ENCODE data around the gene CNTRL.

The CNTRL gene

GRCh38 chr9:121204611-121205010, 129.9 kb downstream of the CNTRL start:
- DNase-seq: no peak

DNA sequence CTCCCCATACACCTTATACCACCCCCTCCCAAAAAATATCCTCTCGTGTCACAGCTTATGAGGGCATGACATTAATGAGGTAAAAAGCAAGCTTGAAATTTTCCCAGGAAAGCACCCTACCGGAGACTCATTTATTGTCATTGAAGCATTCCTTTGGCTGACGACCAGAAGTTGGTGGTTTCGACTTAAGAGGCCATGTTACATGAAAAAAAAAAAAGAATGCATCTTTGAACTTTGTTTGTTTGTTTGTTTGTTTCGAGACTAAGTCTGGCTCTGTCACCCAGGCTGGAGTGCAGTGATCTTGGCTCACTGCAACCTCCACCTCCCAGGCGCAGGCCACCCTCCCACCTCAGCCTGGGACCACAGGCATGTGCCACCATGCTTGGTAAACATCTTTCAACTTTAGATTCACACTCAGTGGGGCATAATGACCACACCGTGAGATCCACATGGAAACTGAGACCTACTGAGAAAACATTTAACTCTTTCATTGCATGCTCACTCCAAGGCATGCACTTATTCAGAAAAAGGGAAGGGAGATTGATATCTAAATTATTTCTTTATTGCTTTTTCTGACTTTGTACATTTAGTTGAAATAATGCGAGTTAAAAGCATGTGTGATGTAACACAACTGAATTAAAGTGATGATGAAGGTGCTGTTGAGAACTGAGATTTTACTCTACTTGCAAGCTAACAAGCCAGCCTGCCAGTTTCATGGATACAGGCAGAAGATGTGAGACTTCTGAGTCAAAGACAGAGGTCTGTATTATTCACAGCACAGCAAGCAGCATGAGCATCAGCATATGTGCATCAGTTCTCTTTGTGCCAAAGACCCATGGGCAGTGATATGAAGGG, 132.0 kb downstream of the CNTRL start:
- DNase-seq: no peak

GRCh38 chr9:121207371-121207940, 132.7 kb downstream of the CNTRL start:
- DNase-seq: no peak

GRCh38 chr9:121210536-121210935, 135.8 kb downstream of the CNTRL start:
- DNase-seq: no peak

- DNase-seq: peak; percentile 87
Observed at GRCh38 chr9:121213136-121213806, 138.5 kb downstream of the CNTRL start.

DNA sequence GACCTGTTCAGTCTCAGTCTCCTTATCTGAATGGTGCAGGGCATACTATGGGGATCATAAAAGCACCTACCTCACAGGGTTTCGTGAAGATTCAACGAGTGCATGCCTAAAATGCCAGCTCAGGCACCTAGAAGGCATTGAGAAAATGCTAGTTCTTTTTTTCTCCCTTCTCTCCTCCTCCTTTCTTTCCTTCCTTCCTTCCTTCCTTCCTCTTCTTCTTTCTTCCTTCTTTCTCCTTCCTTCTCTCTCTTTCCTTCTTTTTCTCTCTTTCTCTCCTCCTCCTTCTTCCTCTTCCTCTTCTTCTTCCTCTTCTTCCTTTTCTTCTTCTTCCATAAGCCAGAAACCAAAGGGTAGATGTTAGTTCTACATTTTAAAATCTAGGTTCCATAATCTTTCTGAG, 139.2 kb downstream of the CNTRL start:
- DNase-seq: no peak

DNA sequence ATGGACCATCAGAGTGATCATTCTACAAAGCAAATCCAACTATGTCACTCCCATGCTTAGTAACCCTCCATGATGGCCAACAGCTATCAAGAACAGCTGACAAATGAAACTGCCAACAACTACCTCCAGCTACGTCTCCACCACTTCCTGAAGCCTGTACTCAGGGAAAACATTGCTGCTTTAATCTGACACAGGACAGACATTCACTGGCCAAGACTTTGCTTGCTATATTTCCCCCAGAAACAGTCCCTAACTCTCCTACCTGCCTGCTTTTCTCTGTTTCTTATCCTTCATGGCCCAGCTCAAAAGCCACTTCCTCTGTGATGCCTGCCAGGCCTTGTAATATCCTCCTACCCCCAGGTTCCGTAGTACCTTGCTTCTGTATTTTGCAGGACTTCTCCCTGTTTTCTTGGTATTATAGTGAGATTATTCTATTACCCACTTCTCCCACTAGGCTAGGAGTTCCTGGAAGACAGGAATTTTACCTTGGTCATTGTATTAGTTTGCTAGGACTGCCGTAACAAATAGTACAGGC, 141.6 kb downstream of the CNTRL start:
- no peak for DNase-seq

DNA sequence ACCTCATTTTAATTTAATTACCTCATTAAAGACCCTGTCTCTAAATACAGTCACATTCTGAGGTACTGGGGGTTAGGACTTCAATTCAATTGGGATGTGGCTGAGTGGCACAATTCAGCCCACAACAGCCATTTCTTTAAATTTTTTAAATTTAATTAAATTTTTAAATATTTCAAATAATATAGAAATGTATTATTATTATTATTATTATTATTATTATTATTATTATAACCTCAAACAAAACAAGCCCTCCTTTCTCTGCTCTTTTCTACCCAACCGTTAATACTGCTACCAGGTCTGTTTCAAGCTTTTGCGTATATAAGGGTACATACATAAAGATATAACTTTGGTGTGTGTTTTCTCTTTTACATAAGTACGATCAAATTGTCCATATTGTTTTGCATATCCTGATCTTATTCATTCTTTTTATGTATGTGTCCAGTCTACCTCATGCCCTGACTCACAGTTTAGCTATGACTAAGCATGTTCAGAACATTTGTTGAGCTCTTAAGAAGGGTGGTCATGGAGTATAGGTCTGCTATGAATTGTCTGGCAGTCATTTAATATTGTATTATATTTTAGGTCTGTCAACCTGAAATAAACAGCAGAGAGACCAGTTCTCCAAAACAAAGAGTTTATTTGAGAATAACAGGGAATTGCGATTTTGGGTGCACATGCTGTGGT, 143.0 kb downstream of the CNTRL start:
- no peak for DNase-seq

DNA sequence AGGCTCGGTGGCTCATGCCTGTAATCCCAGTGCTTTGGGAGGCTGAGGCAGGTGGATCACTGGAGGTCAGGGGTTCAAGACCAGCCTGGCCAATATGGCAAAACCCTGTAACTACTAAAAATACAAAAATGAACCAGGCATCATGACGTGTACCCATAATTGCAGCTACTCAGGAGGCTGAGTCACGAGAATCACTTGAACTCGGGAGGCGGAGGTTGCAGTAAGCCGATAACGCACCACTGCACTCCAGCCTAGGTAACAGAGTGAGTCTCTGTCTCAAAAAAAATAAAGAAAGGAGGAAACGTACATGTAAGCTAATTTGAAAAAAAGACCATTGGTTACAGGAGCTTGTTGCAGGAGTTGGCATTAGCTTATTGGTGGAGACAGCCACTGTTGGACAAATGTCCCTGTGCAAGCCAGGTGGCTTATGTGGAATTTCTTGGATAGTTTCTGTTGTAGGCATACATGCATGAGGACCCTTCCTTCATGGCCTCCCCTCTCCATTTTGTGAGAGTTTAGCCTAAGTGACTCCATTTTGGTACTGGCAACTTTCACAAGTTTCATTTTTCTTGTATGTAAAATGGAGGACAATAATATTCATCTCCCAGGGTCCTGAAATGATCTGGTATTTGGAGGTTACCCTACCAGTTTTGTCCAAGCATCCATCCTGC, 143.7 kb downstream of the CNTRL start:
- no peak for DNase-seq

GRCh38 chr9:121219530-121219929, 144.8 kb downstream of the CNTRL start:
- no peak for DNase-seq

DNA sequence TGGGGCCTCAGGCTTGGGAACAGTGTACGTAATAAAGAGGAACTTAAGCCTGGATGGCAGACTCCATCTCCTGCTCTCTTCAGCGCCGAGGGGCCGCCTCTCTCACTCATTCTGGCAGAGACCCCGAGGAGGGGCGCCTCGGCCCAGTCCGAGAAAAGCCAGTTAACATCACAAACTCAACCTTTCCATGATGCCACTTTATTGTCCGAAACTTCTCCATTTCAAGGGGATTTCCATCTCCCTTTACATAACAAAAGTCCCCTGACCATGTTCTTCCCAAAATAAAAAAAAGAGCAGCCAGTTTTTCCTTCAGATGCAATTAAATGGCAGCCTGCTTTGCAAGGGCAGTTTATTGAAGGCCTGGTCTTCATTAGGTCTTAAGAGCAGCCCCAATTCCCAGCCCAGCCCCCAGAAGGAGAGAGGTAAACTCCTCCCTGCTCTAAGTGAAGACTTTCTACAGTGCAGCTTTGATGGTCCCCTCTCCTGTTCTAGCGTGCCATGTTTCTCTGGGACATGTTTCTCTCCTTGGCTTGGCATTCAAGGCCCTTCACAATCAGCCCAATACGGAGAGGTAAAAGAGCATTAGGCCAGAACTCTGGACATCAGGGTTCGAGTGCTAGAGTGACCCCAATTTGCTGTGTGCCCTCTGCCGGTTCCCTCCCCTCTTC, 146.4 kb downstream of the CNTRL start:
- DNase-seq: no peak

DNA sequence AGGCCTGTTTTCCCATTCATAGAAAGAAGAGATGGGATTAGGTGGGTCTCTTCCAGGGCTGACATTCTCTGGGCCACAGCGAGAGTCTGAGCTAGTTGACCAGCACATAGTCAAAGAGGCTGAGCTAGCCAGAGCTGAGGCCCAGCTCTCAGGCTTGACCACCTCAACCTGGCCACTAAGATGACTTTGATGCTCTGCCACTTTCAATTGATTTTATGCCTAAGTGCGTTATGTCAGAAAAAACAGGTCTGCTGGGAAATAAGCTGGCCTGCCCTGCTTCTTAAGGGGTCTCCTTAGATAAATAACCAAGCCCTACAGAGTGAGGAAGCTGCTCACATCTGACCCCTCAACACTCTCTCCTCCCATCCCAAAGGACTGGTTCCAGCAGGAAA, 146.9 kb downstream of the CNTRL start:
- DNase-seq: no peak

DNA sequence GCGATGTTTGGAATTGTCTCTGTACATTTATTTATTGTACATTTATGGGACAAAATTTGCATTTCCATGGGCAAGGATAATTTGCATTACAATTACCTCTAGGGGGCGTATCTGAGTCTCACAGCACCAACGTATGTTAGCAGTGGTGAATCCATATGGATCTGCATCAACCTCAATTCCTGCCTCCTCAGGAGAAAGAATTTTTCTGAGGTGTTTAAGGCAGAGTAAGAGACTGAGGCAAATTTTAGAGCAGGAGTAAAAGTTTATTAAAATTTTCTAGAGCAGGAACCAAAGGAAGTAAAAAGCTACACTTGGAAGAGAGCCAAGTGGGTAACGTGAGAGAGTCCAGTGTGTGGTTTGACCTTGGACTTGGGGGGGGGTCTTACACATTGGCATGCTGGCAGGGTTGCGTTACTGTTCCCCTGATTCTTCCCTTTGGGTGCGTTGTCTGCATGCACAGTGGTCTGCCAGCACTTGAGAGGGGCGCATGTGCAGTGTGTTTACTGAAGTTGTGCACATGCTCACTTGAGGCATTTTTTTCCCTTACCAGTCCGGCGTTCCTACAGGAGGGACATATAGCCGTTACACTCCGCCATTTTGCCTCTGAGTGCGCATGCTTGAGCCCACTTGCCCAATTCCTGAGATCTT, 147.9 kb downstream of the CNTRL start:
- DNase-seq: no peak

- no peak for DNase-seq
Observed at GRCh38 chr9:121225240-121225639, 150.5 kb downstream of the CNTRL start.

DNA sequence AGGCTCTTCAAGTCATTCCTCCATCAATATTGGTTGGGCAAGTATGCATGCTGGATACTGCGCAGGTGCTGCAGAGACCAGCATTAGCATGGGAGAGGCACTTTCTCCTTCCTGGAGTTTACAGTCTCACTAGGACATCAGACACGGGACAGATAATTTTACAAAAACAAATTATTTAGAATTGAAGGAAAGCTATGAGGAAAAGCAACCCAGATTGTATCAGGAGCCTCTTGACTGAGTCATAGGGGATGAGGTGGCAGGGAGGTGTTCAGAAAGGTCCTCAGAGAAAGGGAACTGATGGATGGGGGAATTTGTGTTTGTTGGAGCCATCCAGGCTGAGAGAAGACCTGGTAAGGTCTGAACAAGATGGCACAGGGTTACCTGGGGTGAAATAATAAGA, 151.4 kb downstream of the CNTRL start:
- DNase-seq: no peak

Data from DMS153 (cell line).